ENCODE results near the gene WAS. TPM values are rescaled to one million over a fixed set of nuclear protein-coding genes. Genes with fewer than 3 reads are reported as not detected.
"Not testable (repeated sequence)": the region's sequence is repeated elsewhere in the genome, so short reads cannot be mapped to it uniquely, and the experiment has no call there.

WAS gene
- total and polyA plus RNA-seq, 2 experiments from 2014 or later: 0.32 to 0.56 TPM

- Histone ChIP-seq H3K4me2 (no peak overlapping the region), H3K9me2 (ENCODE audit: insufficient read depth) (no peaks in the 10 kb centered on the region), H4K20me1 (replicated peaks; ENCODE audit: insufficient read depth) (no peaks in the 10 kb centered on the region), H3K36me3 (ENCODE audit: insufficient read depth) (no peaks in the 10 kb centered on the region), H3K27ac (ENCODE audit: low read depth) (no peak overlapping the region), H3K79me2 (replicated peaks; ENCODE audit: insufficient read depth) (no peaks in the 10 kb centered on the region), H3K4me1 (ENCODE audit: insufficient read depth) (no peaks in the 10 kb centered on the region), H3F3A (replicated peaks; ENCODE audit: low read depth) (no peaks in the 10 kb centered on the region), H3K27me3 (ENCODE audit: insufficient read depth) (no peaks in the 10 kb centered on the region), H2AFZ (no peak overlapping the region), H3K4me3 (no peak overlapping the region)
- ATAC-seq (no peak), DNase-seq (ENCODE audit: low spot score) (no peak)
- no peaks in the 10 kb centered on the region for H3K36me3 Mint-ChIP-seq (ENCODE audit: low read depth)
- H3K27ac Mint-ChIP-seq: no peak overlapping the region
- H3K4me1 Mint-ChIP-seq: no peaks in the 10 kb centered on the region
- no peaks in the 10 kb centered on the region for H3K9me3 Mint-ChIP-seq
- H3K4me3 Mint-ChIP-seq: no peak overlapping the region
- H3K27me3 Mint-ChIP-seq (ENCODE audit: insufficient read depth, low read depth, poor library complexity): no peaks in the 10 kb centered on the region
- no peak for TF ChIP-seq EZH2phosphoT487 (IDR thresholded peaks at IDR 0.05; ENCODE audit: unreplicated experiment)
- TF ChIP-seq ZNF114 (CRISPR knock-in tag; IDR thresholded peaks at IDR 0.05): no peak
- TF ChIP-seq CTCF (conservative IDR thresholded peaks at IDR 0.05; ENCODE audit: low read depth in 2 of 2): no peak
- no peak for TF ChIP-seq EZH2 (IDR thresholded peaks at IDR 0.05; ENCODE audit: low read depth, unreplicated experiment)
- no peak for TF ChIP-seq ZNF331 (CRISPR knock-in tag; IDR thresholded peaks at IDR 0.05; ENCODE audit: low read depth)
- no peak for TF ChIP-seq NANOG (IDR thresholded peaks at IDR 0.05; ENCODE audit: borderline replicate concordance)
Observed at GRCh38 chrX:48666649-48667048, 16.9 kb upstream of the WAS start.

GRCh38 chrX:48667509-48667908 is 16.1 kb upstream of the WAS start:
- Mint-ChIP-seq H3K27ac (no peak overlapping the region), H3K4me3 (no peak overlapping the region), H3K36me3 (ENCODE audit: low read depth) (no peaks in the 10 kb centered on the region), H3K9me3 (no peaks in the 10 kb centered on the region), H3K27me3 (ENCODE audit: insufficient read depth, low read depth, poor library complexity) (no peaks in the 10 kb centered on the region), H3K4me1 (no peaks in the 10 kb centered on the region)
- H4K20me1 ChIP-seq (replicated peaks; ENCODE audit: insufficient read depth): no peaks in the 10 kb centered on the region
- no peak overlapping the region for H3K27ac ChIP-seq (ENCODE audit: low read depth)
- no peaks in the 10 kb centered on the region for H3K36me3 ChIP-seq (ENCODE audit: insufficient read depth)
- DNase-seq (ENCODE audit: low spot score) (no peak), ATAC-seq (no peak)
- H3K4me1 ChIP-seq (ENCODE audit: insufficient read depth): no peaks in the 10 kb centered on the region
- H3K79me2 ChIP-seq (replicated peaks; ENCODE audit: insufficient read depth): no peaks in the 10 kb centered on the region
- no peaks in the 10 kb centered on the region for H3K27me3 ChIP-seq (ENCODE audit: insufficient read depth)
- no peak overlapping the region for H3K4me2 ChIP-seq
- no peaks in the 10 kb centered on the region for H3K9me2 ChIP-seq (ENCODE audit: insufficient read depth)
- no peak overlapping the region for H3K4me3 ChIP-seq
- no peak overlapping the region for H2AFZ ChIP-seq
- no peaks in the 10 kb centered on the region for H3F3A ChIP-seq (replicated peaks; ENCODE audit: low read depth)
- TF ChIP-seq ETS1 (IDR thresholded peaks at IDR 0.05) (no peak), NANOG (IDR thresholded peaks at IDR 0.05; ENCODE audit: borderline replicate concordance) (no peak), EZH2phosphoT487 (IDR thresholded peaks at IDR 0.05; ENCODE audit: unreplicated experiment) (no peak), CREB1 (CRISPR knock-in tag; IDR thresholded peaks at IDR 0.05; ENCODE audit: low read depth) (no peak), JUNB (IDR thresholded peaks at IDR 0.05; ENCODE audit: unreplicated experiment) (no peak), POLR2AphosphoS5 (IDR thresholded peaks at IDR 0.05; ENCODE audit: low read depth) (no peak), ZNF331 (CRISPR knock-in tag; IDR thresholded peaks at IDR 0.05; ENCODE audit: low read depth) (no peak)

- ATAC-seq, H3K9me3 Mint-ChIP-seq: not testable (repeated sequence)
Observed at GRCh38 chrX:48668187-48668586, 15.4 kb upstream of the WAS start.

More at GRCh38 chrX:48668187-48668586, 15.4 kb upstream of the WAS start:
- H4K20me1 ChIP-seq (replicated peaks; ENCODE audit: insufficient read depth); H3K4me2 ChIP-seq; H3K4me1 Mint-ChIP-seq; H3K36me3 Mint-ChIP-seq (ENCODE audit: low read depth); H3K4me1 ChIP-seq (ENCODE audit: insufficient read depth); H3K27ac Mint-ChIP-seq; H3F3A ChIP-seq (replicated peaks; ENCODE audit: low read depth); H2AFZ ChIP-seq; DNase-seq (ENCODE audit: low spot score); H3K27me3 Mint-ChIP-seq (ENCODE audit: insufficient read depth, low read depth, poor library complexity); H3K79me2 ChIP-seq (replicated peaks; ENCODE audit: insufficient read depth); H3K4me3 ChIP-seq; H3K36me3 ChIP-seq (ENCODE audit: insufficient read depth); H3K27me3 ChIP-seq (ENCODE audit: insufficient read depth); H3K27ac ChIP-seq (ENCODE audit: low read depth); H3K4me3 Mint-ChIP-seq; H3K9me2 ChIP-seq (ENCODE audit: insufficient read depth): not testable (repeated sequence)
